GM15510 (cell line): ENCODE measurements around the gene KLHL17.

ENCODE experiments used
- POLR2A ChIP-seq: IDR thresholded peaks from 3 replicates; pipeline ENCODE4 v1.6.1; 2011; ENCODE audit warnings: borderline replicate concordance; ENCODE audit not compliant: insufficient read length; ENCODE audit errors: extremely low read depth

Gene KLHL17

DNA sequence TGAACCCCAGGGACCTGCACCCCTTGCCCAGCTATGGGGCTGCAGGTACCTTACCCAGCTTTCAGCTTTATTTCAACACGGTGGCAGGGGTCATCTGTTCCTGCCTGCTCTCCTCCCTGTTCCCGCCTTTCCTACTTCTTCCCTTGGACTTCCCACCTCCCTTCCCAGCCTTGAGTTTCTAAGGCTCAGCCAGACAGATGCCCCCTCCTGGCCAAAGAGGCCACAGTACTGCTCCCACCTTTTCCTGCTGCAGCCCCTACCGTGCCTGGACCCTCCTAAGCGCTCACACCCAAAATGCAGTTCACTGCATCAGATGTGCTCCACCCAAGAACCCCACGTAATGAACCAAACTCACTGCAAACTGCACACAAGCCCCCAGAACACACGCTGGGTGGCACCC, 9.0 kb upstream of the KLHL17 start:
- no peak for TF ChIP-seq POLR2A

DNA sequence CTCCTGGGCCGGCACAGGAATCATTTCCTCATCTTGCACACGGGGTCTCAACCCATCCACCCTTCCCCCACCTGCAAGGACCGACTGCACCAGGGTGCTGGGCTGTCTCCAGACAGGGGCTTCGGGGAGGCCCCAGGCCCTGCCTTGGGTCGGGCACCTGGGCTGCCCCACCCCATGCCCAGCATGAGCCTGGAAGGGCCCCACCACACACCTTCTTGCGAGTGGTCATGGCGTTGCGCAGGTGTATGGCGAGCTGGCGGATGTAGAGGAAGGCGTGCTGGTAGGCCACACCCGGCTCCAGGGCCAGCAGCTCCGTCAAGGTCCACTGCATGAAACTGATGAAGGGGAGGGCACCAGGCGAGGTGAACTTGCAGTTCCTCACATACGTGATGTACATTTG, 8.2 kb upstream of the KLHL17 start:
- TF ChIP-seq POLR2A, result no peak

GRCh38 chr1:952603-953002, 7.8 kb upstream of the KLHL17 start:
- TF ChIP-seq POLR2A, result no peak

DNA sequence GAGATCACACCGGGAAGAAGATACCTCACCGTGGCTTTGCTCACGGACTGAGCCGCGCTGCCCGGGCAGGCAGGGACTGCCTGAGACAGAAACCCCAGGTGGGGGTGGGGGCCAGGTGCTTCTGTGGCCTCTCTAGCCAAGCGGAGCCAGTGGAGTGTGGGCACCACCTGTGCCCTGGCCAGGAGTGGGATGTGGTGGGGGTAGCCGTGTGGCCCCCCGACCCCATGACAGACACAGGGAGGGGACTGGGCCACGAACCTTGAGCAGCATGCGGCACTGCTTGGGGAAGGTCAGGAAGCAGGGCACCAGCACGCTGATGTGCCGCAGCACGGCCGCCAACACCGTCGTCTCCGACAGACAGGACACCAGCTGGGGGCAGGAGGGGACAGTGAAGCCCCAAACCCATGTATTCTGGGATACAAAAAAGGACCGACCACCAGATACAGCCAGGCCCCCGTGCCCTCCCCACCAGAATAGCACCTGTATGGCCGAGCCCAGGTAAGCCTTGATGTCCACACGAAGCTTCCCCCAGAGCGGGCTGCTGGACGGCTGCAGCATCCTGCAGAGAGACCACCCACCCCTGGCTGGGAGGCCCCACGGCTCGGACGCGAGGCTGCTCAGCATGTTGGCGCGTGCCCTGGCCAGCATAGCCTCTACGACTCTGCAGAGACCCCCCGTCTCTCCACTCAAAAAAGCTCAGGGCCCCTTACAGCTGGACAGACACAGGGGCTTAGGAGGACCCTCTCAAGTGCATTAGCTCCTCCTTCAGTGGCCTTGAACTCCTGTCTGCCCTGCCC, 6.7 kb upstream of the KLHL17 start:
- TF ChIP-seq POLR2A, result no peak

- TF ChIP-seq POLR2A, result no peak
These were observed 5.5 kb upstream of the KLHL17 start for GRCh38 chr1:954927-955326.

GRCh38 chr1:955474-955873, 4.9 kb upstream of the KLHL17 start:
- TF ChIP-seq POLR2A, result no peak

DNA sequence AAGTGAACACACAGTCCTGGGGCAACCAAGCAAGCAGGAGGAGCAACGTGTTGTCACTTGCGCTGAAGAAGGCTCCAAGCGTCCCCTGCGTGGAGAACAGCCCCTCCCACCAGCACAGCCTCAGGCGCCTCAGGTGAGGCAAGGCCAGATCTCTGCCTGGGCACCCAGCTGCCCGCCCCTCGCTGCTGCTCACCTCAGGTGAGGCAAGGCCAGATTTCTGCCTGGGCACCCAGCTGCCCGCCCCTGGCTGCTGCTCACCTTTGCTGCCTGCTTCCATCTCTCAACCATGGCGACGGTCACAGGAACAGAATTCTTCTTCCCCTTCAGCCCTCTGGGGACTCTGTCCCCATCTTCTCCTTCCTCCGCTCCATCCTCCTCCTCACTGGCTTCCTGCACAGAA, 3.7 kb upstream of the KLHL17 start:
- TF ChIP-seq POLR2A, result no peak

- TF ChIP-seq POLR2A, result peak; percentile 78
These were observed 1.3 kb upstream of the KLHL17 start, which contains the start of gene NOC2L for GRCh38 chr1:958823-959730. NOC2L (minus strand) TSS chr1:959256; CDS start chr1:959240, 16 bp downstream.

DNA sequence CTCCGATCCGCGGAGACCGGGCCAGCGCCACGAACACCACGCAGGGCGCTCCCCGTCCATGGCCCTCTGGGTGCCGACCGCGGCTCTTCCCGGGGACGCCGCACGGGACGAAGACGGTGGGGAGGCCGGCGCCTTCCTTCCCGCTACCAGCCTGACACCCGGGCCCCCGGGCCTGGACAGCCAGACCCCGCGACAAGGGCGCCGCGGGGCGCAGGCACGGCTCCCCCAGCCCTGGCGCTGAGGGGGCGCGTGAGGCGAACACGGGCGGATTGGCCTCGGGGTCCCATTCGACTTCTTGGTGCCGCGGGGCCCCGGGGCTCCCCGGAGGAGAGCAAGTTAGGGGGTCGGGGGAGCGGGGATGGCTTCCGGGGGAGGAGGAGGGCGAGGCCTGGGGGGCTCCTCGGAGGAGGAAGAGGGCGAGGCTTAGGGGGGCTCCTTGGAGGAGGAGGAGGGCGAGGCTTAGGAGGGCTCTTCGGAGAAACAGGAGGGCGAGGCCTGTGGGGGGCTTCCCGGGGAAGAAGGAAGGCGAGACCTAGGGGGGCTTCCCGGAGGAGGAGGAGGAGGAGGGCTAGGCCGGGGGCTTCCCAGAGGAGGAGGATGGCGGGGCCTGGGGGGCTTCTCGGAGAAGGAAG, 537 bp upstream of the KLHL17 start:
- no peak for TF ChIP-seq POLR2A

DNA sequence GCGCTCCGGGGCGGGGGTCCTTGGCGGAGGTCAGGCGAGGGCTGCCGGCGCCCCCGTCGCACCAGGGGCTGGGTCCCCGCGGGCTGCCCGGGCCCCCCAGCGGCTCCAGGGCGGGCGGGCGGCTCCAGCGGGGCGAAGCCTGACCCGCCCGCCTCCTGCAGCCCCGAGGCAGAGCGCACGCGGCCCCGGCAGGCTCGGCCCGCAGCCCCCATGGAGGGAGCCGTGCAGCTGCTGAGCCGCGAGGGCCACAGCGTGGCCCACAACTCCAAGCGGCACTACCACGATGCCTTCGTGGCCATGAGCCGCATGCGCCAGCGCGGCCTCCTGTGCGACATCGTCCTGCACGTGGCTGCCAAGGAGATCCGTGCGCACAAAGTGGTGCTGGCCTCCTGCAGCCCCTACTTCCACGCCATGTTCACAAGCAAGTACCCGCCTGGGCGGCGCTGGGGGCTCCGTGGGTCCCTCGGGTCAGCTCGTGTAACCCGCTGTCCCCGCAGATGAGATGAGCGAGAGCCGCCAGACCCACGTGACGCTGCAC, 817 bp downstream of the KLHL17 start:
- TF ChIP-seq POLR2A, result no peak

GRCh38 chr1:962381-963300, 2.3 kb downstream of the KLHL17 start:
- TF ChIP-seq POLR2A, result no peak

DNA sequence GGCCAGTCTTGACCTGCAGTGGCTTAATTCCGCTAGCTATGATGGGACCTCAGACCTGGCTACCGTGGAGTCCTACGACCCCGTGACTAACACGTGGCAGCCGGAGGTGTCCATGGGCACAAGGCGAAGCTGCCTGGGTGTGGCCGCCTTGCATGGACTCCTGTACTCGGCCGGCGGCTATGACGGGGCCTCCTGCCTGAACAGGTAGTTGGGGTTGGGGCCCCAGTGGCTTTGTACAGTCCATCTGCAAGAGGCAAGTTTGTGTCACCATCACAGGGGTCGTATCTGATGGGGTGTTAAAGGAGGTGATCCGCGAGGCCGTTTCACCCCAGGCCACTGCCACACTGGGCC, 2.9 kb downstream of the KLHL17 start:
- TF ChIP-seq POLR2A, result no peak

- no peak for TF ChIP-seq POLR2A
These were observed 3.6 kb downstream of the KLHL17 start for GRCh38 chr1:963746-964525.
